ENCODE measurements around the gene PIK3R2.

DNA sequence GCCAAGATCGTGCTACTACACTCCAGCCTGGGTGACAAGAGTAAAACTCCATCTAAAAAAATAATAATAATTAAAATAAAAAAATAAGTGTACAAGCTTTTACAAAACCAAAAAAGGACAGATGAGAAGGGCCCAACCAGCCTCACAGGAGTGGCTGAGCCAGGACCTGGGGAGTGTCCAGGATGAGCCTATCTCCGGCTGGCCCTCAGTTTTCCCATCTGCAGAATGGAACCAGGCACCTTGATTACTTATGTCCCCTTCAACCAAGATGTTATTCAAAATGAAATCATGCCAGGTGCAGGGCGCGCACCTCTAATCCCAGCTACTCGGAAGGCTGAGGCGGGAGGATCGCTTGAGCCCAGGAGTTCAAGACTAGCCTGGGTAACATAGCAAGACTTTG lies 11.1 kb downstream of the PIK3R2 start:
- TF ChIP-seq CTCF (IDR thresholded peaks at IDR 0.05) (no peak), POLR2AphosphoS5 (IDR thresholded peaks at IDR 0.05; ENCODE audit: insufficient read depth in 1 of 2, low read depth in 1 of 2) (no peak)
